GM19438 (cell line): ENCODE measurements around the gene ZSWIM9.

ENCODE experiments used
- ATAC-seq: cut with Tn5 transposase; IDR thresholded peaks from one replicate; pipeline ENCODE4 v1.9.1; 2021; ENCODE audit warnings: low read depth; ENCODE audit not compliant: unreplicated experiment

ZSWIM9 gene

DNA sequence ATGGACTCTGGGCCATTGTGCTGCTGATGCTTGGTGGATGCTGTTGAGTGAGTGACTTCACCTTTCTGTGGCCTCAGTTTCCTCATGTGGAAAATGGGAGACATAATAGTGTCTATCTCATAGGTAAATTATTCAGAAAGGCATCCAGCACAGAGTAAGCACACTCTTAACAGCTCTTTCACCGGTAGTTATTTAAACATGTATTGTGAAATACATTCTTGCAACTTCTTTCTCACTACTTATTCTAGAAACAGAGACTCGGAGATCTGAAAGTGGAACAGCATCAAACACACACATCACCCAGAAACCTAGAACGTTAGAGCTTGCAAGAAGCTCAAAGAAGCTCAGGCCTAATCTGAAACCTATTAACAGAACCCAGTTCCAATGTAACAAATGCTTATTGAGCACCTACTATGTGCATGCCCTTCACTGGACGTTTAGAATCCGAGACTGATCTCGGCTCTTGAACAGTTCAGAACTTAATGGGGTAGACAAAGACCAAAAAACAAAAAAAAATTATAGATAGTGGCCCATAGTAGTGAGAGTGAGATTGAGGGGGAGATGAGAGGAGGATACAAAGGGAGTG is 4.1 kb downstream of the ZSWIM9 start:
- ATAC-seq = no peak

DNA sequence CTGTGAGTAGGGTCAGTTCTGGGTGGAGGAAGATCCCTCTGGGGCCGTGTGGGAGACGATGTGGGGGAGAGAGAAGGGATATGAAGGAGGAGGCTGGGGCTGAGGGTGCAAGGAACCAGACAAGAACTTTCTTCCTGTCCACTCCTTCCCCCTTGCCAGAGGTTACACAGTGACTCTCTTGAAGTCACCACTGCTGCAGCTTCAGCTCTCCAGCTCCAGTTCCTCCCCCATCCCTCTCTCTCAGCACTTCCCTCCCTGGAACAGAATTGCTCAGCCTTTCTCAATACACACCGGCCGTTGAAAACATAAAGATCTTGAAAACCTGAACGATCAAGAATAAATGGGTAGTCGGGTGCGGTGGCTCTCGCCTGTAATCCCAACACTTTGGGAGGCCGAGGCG is 5.1 kb downstream of the ZSWIM9 start:
- ATAC-seq = no peak

DNA sequence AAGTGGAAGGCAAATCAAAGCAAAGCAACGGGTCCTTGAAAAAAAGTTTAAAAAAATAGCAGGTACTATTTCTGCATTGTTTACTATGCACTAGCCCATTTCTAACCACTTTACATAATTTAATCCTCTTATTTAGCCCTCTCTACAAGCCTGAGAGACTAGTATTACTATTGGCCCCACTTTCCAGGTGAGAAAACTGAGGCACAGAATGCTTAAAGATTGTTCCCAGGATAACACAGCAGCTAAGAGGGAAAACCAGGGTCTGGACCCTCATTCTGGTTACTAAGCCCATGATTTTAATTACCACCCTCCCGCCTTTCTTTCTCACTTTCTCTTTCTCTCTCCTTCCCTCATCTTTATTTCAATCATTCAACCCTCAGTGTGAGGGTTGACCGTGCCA is 5.7 kb downstream of the ZSWIM9 start:
- no peak for ATAC-seq

DNA sequence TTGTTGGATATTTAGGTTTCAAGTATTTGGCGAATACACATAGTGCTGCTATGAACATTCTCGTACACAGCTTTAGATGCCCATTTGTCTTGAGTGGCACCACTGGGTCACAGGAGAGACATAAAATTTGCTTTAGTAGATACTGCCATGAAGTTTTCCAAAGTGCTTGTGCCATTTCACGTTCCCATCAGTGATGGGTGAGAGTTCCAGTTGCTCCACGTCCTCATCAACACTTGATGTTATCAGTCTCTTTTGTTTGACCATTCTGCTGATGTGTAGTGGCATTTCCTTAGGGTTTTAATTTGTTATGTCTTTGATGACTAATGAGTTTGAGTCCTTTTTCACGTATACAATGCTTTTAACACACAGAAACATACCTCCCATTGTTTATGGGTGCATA is 11.0 kb downstream of the ZSWIM9 start:
- no peak for ATAC-seq

DNA sequence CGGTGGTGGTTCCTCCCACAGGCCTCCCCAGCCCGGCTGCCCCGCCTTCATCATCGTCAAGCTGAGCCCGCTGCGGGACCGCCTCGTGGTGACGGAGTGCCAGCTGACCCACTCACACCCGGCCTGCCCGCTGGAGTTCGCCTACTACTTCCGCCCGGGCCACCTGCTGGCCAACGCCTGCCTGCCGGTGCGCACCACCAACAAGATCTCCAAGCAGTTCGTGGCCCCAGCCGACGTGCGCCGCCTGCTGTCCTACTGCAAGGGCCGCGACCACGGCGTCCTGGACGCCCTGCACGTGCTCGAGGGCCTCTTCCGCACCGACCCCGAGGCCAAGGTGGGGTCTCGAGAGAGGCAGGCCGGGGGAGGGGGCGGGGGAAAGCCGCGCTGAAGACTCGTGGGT is 12.0 kb downstream of the ZSWIM9 start:
- no peak for ATAC-seq

DNA sequence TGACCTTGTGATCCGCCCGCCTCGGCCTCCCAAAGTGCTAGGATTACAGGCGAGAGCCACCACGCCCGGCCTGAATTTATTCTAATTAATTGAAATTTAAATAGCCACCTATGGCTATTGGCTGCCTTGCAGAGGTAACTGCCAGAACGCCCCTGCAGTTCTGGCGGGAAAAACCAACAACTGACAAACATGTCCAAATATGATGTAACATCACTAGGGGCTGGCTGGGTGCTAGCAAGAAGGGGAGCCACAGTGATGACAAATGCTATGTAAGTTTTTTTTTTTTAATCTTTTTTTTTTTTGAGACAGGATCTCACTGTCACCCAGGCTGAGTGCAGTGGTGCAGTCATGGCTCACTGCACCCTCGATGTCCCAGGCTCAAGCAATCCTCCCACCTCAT is 12.9 kb downstream of the ZSWIM9 start:
- ATAC-seq = no peak

DNA sequence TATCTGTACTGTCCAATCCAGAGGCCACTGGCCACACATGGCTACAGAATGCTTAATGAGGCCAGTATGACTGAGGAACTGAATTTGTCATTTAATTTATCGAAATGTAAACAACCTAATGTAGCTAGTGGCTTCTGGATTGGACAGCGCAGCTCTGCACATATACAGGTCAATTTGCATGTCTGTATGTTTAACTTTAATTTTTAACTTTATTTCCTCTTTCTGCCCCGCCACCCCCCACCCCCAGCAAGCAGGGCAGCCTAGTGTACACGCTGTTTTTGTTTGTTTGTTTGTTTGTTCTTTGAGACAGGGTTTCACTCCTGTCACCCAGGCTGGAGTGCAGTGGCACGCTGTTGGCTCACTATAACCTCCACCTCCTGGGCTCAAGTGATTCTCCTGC is 15.5 kb downstream of the ZSWIM9 start:
- ATAC-seq = no peak

DNA sequence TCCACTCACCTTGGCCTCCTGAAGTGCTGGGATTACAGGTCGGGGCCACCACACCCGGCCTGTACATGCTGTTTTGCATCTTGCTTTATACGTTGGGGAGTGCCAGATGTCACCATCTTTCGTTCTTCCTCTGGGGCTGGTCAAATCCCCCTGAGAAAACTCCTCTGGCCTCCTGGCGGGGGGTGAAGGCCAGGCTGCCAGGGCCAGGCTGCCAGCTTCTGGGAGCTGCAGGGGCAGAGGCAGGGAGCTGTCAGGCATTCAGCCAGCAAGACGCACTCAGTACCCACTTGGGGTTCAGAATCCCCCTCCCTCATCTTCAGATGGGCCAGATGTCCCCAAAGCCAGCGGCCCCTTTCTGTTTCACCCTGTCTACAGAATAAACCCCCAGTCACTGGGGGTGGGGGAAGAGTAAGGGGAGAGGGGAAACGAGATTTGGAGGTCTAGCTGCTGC is 16.1 kb downstream of the ZSWIM9 start:
- no peak for ATAC-seq

DNA sequence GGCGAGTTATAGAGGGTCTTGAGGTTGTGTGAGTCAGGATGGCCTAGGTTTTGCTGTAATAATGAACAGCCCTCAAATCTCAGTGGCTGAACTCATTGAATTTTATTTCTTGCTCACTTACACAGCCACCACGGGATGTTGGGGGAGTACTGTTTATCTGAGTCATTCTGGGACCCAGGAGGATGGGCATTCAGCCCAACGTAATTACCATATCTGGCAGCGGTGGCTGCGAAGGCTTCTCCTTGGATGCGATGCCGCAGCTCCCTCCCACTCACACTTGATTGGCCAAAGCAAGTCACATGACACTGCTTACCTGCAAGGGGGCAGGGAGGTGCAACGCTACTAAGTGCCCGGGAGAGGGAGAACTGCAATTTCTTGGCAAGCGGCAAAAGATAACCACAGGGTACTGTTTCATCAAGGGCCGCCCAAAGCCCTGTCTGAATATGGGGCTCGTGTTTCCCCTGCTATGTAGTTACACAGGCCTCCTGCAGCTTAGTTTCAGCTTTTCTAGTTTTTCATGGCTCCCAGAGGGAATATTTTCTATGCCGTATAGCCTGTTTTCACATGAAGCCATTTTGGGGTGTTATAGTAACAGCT is 19.9 kb downstream of the ZSWIM9 start:
- ATAC-seq = no peak

DNA sequence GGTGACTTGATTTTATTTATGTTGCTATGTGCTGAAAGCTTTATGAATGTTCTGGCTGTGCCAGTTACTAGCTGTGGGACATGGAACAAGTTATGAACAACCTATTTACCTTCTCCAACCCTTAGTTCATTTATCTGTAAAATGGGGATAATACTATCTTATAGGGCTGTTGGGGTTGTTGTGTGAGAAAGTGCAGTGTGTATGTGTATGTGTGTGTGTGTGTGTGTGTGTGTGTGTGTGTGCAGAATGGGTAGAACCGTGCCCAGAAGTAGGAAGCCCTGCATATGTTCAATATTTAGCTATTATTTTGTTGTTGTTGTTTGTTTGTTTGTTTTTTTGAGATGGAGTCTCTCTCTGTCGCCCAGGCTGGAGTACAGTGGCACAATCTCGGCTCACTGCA is 20.4 kb downstream of the ZSWIM9 start:
- ATAC-seq = no peak

DNA sequence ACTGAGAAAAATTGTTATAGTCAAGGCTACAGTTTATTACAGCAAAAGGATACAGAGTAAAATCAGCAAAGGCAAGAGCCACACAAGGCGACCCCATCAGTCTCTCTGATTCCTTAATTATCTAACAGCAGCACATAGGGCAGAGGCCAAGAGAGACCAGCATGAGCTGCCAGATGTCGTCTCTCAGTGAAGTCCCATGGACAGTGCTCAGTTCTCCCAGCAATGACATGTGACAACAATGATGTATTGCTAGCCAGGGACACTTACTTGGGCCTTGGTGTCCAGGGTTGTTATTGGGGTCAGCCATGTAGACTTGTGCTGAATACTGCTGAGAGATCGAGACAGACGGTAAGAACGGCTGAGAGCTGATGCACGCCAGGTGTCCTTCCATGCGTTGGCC is 22.3 kb downstream of the ZSWIM9 start:
- ATAC-seq = no peak

DNA sequence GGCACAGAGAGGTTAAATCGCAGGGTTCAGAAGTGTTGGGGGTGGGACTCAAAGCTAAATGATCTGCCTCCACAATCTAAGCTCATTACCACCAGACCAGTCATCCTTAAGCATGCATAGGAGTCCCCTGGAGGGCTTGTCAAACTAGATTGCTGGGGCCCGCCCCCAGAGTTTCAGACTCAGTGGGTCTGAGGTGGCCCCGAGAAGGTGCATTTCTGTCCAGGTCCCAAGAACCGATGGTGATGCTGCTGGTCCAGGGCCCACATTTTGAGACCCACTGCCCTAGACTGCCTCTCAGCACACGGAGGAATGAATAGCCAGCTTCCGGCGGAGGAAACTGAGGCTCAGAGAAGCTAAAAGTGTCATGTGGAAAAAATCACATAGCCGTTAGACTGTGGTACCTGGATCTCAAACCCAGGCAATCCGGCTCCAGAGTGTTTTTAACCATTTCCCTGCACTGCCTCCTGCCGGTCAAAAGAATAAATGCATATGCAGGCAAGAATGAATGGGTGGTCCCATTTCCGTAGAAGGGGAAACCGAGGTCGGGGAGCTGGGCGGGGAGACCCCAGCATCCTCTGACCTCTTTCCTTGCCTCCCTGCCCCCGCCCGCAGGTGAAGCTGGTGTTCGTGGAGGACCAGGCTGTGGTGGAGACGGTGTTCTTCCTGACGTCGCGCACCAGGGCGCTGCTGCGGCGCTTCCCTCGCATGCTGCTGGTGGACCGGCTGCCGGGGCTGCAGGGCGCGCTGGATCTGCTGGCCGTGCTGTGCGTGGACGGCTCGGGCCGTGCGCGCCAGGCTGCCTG is 23.8 kb downstream of the ZSWIM9 start:
- no peak for ATAC-seq

DNA sequence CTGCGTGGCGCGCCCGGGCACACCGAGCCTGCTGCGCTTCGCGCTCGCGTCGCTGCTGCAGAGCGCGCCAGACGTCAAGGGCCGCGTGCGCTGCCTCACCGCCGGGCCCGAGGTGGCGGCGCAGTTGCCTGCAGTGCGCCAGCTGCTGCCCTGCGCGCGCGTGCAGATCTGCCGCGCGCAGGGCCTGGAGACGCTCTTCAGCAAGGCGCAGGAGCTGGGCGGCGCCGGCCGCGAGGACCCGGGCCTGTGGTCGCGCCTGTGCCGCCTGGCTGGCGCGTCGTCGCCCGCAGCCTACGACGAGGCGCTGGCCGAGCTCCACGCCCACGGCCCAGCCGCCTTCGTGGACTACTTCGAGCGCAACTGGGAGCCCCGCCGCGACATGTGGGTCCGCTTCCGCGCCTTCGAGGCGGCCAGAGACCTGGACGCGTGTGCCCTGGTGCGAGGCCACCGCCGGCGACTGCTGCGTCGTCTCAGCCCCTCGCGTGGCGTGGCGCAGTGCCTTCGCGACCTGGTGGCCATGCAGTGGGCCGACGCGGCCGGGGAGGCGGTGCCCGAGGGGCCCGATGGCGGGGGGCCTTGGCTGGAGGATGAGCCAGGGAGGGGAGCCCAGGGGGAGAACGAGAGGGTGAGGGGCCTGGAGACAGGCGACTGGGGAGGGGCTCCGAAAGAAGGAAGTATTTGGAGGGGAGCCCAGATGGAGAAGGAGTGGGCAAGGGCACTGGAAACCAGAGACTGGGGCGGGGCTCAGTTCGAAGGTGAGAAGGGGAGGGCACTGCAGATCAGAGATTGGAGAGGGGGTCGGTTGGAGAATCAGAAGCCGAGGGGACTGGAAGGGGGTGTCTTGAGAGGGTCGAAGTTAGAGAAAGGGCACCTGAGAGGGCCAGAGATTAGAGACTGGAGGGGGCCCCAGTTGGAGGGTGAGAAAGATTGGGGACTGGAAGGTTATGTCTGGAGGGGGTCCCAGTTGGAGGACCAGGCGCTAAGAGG is 24.7 kb downstream of the ZSWIM9 start:
- no peak for ATAC-seq

DNA sequence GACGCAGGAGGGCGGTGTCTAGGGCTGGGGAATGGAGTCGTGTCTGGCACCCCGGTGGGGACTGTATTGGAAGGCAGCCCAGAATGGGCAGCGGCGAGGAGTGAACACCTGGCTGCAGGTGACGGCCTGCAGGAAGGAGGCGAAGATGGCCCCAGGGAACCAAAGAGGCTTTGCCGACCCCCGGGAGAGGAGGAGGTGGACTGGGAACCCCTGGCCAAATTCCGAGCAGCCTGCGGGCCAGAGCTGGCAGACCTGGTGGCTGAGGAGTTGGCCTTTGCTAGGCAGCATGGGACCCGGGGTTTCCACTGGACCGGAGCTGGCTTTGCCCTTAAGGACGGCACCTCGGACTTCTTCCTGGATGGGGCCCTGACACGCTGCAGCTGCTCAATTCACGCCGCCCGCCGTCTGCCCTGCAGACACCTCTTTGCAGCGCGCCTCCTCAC is 25.9 kb downstream of the ZSWIM9 start:
- no peak for ATAC-seq

DNA sequence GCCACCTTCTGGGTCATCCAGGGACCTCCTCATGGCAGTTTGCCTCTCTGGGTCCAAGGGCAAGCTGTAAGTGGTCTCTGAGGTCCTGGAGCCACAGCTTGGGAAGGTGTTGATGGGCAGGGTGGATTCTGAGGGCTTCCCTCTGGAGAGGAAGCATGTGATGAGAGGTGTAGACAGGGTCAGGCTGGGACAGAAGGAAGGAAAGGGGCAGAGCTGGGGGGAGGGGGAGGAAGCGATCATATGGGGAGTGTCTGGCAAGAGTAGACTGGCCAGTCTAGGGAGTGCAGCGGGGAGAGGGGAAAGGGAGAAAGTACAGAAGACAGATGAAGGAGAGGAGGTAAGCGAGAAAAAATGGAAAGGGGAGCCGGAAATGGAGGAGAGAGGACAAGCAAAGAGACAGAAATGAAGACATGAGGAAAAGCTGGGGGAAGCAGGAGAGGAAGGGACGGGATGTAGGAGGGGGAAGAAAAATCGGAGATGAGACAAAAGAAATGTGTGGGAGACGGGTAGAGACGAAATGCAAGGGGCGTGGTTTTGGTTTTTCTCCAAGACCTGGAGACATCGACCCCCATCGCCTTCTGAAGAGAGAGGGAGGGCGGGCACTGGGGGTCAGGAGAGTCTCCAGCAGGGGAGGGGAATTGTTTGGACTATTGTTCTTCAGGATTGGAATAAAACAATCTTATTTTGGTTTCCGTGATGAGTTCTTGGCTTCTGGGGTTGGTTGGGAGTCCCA is 26.6 kb downstream of the ZSWIM9 start:
- ATAC-seq = no peak

DNA sequence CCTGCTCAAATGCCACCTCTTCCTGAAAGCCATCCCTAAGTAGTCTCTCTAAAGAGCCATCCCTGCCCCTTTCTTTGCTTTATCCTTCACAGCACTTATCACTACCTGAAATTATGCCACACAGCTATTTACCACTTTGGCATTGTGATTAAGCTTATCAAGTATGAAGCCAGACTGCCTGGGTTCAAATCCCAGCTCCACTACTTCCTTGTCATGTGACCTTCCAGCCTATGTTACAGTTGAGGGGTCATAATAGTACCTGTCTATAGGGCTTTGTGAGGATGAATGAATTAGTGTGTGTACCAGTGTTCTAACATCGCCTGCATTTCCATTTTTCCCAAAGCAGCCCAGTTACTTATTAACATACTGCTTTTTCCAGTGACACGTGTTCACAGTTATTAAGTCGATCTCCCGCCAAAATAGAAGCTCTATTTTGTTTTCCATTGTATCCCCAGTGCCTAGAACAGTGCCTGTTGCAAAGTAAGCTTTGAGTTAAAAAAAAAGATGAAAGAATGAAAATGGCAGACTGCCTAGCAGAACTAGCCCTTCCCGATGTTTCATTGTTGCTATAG is 32.8 kb downstream of the ZSWIM9 start:
- no peak for ATAC-seq

DNA sequence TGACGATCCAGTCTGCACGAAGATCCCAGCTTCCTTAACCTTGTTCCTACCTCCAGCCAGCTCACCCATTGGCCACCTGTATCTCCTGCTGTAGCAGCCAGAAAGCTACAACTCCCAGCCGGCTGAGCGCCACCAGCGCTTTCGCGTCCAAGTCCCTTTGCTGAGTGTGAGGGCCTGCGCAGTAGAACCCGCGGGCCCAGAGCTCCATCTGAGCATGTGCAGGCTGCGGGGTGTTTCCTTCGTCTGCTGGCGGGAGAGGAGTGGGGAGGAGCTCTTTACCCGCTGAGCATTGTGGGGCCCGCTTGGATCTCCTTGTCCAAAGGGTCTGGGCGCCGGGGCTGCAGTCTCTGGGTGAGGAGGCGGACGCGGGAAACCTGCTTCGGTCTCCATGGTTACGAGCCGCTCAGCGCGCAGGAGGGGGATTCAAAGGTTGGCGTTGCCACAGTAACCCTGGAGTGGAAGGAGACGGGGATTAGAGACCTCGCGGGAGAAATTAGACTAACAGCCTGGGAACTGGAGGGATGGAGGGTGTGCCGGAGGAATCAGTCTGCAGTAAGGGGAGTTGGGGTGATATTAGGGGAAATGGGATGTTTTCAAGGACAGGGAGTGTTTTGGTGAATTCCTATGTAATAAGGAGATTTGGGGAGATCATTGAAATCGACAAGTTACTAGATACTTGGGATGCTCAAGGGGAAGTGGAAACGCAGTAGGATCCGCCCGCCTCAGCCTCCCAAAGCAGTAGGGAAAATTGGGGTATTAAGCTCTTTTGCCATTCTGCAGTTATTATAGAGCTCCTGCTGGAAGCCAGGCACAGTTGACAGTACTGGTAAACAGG is 33.5 kb downstream of the ZSWIM9 start:
- peak; percentile 88 for ATAC-seq

DNA sequence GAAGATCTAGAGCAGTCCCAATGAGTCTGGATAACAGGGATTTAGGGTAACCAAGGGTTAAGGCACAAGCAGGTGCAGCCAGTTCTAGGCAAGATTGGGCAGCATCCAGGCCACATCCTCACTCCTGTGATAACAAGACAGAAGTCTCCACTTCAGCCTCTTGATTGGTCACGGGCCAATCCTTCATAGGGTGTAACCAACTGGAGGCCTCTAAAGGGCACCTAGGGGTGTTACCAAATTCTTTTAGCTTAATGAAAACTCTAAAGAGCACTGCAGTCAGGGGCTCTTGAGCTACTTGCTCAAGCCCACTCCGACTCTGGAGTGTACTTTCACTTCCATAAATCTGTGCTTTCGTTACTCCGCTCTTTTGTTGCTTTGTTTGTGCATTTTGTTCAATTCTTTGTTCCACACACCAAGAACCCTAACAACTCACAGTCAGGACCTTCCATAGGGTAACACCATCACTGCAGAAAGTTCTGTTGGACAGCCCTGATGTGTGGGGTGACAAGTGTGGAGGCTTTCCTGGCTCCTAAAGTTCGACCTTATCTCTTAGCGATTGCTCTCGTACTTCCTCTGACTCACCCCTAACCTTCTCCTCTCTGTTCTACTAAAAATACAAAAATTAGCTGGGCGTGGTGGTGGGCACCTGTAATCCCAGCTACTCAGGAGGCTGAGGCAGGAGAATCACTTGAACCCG is 36.1 kb downstream of the ZSWIM9 start:
- no peak for ATAC-seq
